HCT116 (cell line): Measurements from ENCODE around the gene ACSS1. TPM values are rescaled to one million over a fixed set of nuclear protein-coding genes. Genes with fewer than 3 reads are reported as not detected.

ENCODE experiments used
- ATAC-seq: fragments of 200-7000 bp; cut with Tn5 transposase; 2 replicates; pipeline ENCODE4 v1.9.1; 2020; ENCODE audit warnings: mild to moderate bottlenecking, moderate library complexity
- BruUV-seq: library from RNA; stranded (reverse); fragments of 400-500 nt; replicated peaks from 2 replicates; lab custom pipeline; 2021; lab: Mats Ljungman, UMichigan
- CTCF ChIA-PET: fragments of 300-600 bp; sonication (Branson Sonifier 250); formaldehyde crosslinking; loops from one replicate; lab custom pipeline; 2021; ENCODE audit warnings: antibody characterized with exemption; lab: Charles Lee
- POLR2A ChIA-PET: fragments of 300-600, 350-600 bp; sonication (Branson Sonifier 250); formaldehyde crosslinking; loops from one replicate; lab custom pipeline; 2021; ENCODE audit warnings: antibody characterized with exemption; lab: Charles Lee
- RAD21 ChIA-PET, 2 experiments: fragments of 300-600 bp; sonication (Branson Sonifier 250); formaldehyde crosslinking; loops; one replicate each; lab custom pipeline; 2023; ENCODE audit warnings: low total read pairs in 2 of 2; ENCODE audit not compliant: uncharacterized antibody in 2 of 2, unreplicated experiment in 2 of 2, low non-redundant PET in 1 of 2; lab: Charles Lee
- DNase-seq: peaks from one replicate; pipeline ENCODE4 v3.0.0-alpha.2; 2010; ENCODE audit warnings: low read depth, low spot score
- H2AFZ ChIP-seq: fragments of 200-600 bp; shearing (Covaris generic), sonication (generic); 2 replicates; pipeline ENCODE4 v1.6.1; 2017; ENCODE audit warnings: low read depth, mixed run types, mixed read lengths, antibody characterized with exemption, low read length; ENCODE audit not compliant: poor library complexity, severe bottlenecking
- H3K27ac ChIP-seq: 2 replicates; pipeline ENCODE4 v1.5.1; 2012; ENCODE audit warnings: low read depth, low read length
- H3K27me3 ChIP-seq: fragments of 200-600 bp; sonication (generic); 2 replicates; pipeline ENCODE4 v1.6.1; 2016; ENCODE audit warnings: mixed run types, low read length, mixed read lengths; ENCODE audit not compliant: insufficient read depth
- H3K36me3 ChIP-seq, 2 experiments: fragments of 200-500 bp in 1 of 2; fragments of 200-600 bp in 1 of 2; sonication (Bioruptor generic) in 1 of 2; sonication (generic) in 1 of 2; 2 replicates each; pipeline versions ENCODE4 v1.5.1 to v1.6.1; 2014 to 2016; ENCODE audit warnings: low read length in 2 of 2, inconsistent platforms in 1 of 2, mixed read lengths in 1 of 2, mixed run types in 1 of 2; ENCODE audit not compliant: insufficient read depth in 2 of 2, control insufficient read depth in 1 of 2
- H3K4me1 ChIP-seq, 2 experiments: fragments of 200-600 bp in 1 of 2; sonication (generic) in 1 of 2; 2 replicates each; pipeline versions ENCODE4 v1.5.1 to v1.6.1; 2012 to 2017; ENCODE audit warnings: low read length in 2 of 2, inconsistent platforms in 1 of 2, mild to moderate bottlenecking in 1 of 2, mixed read lengths in 1 of 2, mixed run types in 1 of 2, moderate library complexity in 1 of 2; ENCODE audit not compliant: insufficient read depth in 2 of 2, control insufficient read depth in 1 of 2
- H3K4me2 ChIP-seq: fragments of 200-600 bp; sonication (generic); 2 replicates; pipeline ENCODE4 v1.6.1; 2017; ENCODE audit warnings: mixed run types, low read length, mixed read lengths
- H3K4me3 ChIP-seq, 2 experiments: fragments of 200-600 bp in 1 of 2; sonication (generic) in 1 of 2; replicated peaks in 1 of 2; 2 replicates each; pipeline ENCODE4 v1.5.1; 2011 to 2016; ENCODE audit warnings: low read length in 2 of 2, control low read depth in 1 of 2, low read depth in 1 of 2, mild to moderate bottlenecking in 1 of 2, mixed read lengths in 1 of 2, mixed run types in 1 of 2
- H3K79me2 ChIP-seq: fragments of 200-600 bp; sonication (generic); 2 replicates; pipeline ENCODE4 v1.6.1; 2017; ENCODE audit warnings: mild to moderate bottlenecking, mixed run types, low read length, moderate library complexity, mixed read lengths; ENCODE audit not compliant: insufficient read depth
- H3K9ac ChIP-seq: fragments of 200-600 bp; sonication (generic); 2 replicates; pipeline ENCODE4 v1.6.1; 2016; ENCODE audit warnings: low read length, mixed read lengths
- H3K9me2 ChIP-seq: fragments of 200-600 bp; sonication (generic), shearing (Covaris generic); 2 replicates; pipeline ENCODE4 v1.6.1; 2017; ENCODE audit warnings: mixed run types, mild to moderate bottlenecking, moderate library complexity; ENCODE audit not compliant: insufficient read depth
- H3K9me3 ChIP-seq, 2 experiments: fragments of 200-500 bp in 1 of 2; fragments of 200-600 bp in 1 of 2; sonication (Bioruptor generic) in 1 of 2; sonication (generic) in 1 of 2; 2 replicates each; pipeline ENCODE4 v1.6.1; 2014 to 2017; ENCODE audit warnings: low read length in 2 of 2, mixed read lengths in 2 of 2, inconsistent platforms in 1 of 2, low read depth in 1 of 2, mild to moderate bottlenecking in 1 of 2, mixed run types in 1 of 2, moderate library complexity in 1 of 2; ENCODE audit not compliant: control insufficient read depth in 1 of 2, insufficient read depth in 1 of 2
- H4K20me1 ChIP-seq: fragments of 200-600 bp; sonication (generic), shearing (Covaris generic); 2 replicates; pipeline ENCODE4 v1.6.1; 2017; ENCODE audit warnings: mixed run types, mild to moderate bottlenecking, moderate library complexity; ENCODE audit not compliant: insufficient read depth
- ATF3 ChIP-seq: IDR thresholded peaks from 2 replicates; pipeline ENCODE4 v1.6.1; 2012
- EGR1 ChIP-seq: IDR thresholded peaks from 2 replicates; pipeline ENCODE4 v1.6.1; 2012; ENCODE audit warnings: low read depth
- ELF1 ChIP-seq: IDR thresholded peaks from 2 replicates; pipeline ENCODE4 v1.6.1; 2012; ENCODE audit warnings: low read depth, borderline replicate concordance
- EZH2phosphoT487 ChIP-seq: fragments of 200-600 bp; IDR thresholded peaks from 2 replicates; pipeline ENCODE4 v1.6.1; 2018; ENCODE audit warnings: antibody characterized with exemption, borderline replicate concordance
- FOSL1 ChIP-seq: IDR thresholded peaks from 2 replicates; pipeline ENCODE4 v1.6.1; 2012; ENCODE audit warnings: low read depth
- JUND ChIP-seq: IDR thresholded peaks from 2 replicates; pipeline ENCODE4 v1.6.1; 2012
- POLR2AphosphoS5 ChIP-seq: IDR thresholded peaks from 2 replicates; pipeline ENCODE4 v1.6.1; 2011; ENCODE audit warnings: mild to moderate bottlenecking, low read depth, low read length, moderate library complexity
- RAD21 ChIP-seq: IDR thresholded peaks from 2 replicates; pipeline ENCODE4 v1.6.1; 2012; ENCODE audit warnings: low read depth, mild to moderate bottlenecking
- SP1 ChIP-seq: IDR thresholded peaks from 2 replicates; pipeline ENCODE4 v1.6.1; 2012; ENCODE audit warnings: low read depth
- SRF ChIP-seq: IDR thresholded peaks from 2 replicates; pipeline ENCODE4 v1.6.1; 2012; ENCODE audit warnings: low read depth
- ZBTB33 ChIP-seq: IDR thresholded peaks from 2 replicates; pipeline ENCODE4 v1.6.1; 2011; ENCODE audit warnings: mild to moderate bottlenecking, low read length, moderate library complexity; ENCODE audit not compliant: insufficient replicate concordance; ENCODE audit errors: extremely low read depth
- intact Hi-C: fragments of 100-400 bp; cut with micrococcal nuclease; formaldehyde crosslinking; loops from 2 replicates; pipeline ENCODE4 v1.10.0; 2022
- total RNA-seq: library from RNA; stranded (reverse); gene quantifications from one replicate; pipeline ENCODE4 v1.2.1, GENCODE V29; 2021; ENCODE audit not compliant: unreplicated experiment
- TF ChIP-seq, protein P1 (sequence below), 3 experiments: fragments of 200-600 bp in 1 of 3; sonication (generic) in 1 of 3; IDR thresholded peaks in 2 of 3; conservative IDR thresholded peaks in 1 of 3; 2 replicates each; pipeline ENCODE4 v1.5.1; 2012 to 2017; ENCODE audit warnings: low read depth in 2 of 3, low read length in 2 of 3, antibody characterized with exemption in 1 of 3, borderline replicate concordance in 1 of 3, control low read depth in 1 of 3, mild to moderate bottlenecking in 1 of 3, mixed read lengths in 1 of 3, mixed run types in 1 of 3, moderate library complexity in 1 of 3; ENCODE audit not compliant: insufficient read depth in 1 of 3
- TF ChIP-seq, protein P2 (sequence below): IDR thresholded peaks from 2 replicates; pipeline ENCODE4 v1.6.1; 2012; ENCODE audit warnings: low read depth

Gene ACSS1
- total RNA-seq, 1 experiment from 2014 or later, result 0.27 TPM

- TF ChIP-seq, protein P1, sequence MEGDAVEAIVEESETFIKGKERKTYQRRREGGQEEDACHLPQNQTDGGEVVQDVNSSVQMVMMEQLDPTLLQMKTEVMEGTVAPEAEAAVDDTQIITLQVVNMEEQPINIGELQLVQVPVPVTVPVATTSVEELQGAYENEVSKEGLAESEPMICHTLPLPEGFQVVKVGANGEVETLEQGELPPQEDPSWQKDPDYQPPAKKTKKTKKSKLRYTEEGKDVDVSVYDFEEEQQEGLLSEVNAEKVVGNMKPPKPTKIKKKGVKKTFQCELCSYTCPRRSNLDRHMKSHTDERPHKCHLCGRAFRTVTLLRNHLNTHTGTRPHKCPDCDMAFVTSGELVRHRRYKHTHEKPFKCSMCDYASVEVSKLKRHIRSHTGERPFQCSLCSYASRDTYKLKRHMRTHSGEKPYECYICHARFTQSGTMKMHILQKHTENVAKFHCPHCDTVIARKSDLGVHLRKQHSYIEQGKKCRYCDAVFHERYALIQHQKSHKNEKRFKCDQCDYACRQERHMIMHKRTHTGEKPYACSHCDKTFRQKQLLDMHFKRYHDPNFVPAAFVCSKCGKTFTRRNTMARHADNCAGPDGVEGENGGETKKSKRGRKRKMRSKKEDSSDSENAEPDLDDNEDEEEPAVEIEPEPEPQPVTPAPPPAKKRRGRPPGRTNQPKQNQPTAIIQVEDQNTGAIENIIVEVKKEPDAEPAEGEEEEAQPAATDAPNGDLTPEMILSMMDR (IDR thresholded peaks at IDR 0.05 in 2 of 3, conservative IDR thresholded peaks at IDR 0.05 in 1 of 3; ENCODE audit: borderline replicate concordance in 1 of 3, insufficient read depth in 1 of 3, low read depth in 2 of 3, low read length in 2 of 3), result no peak
- no peak for TF ChIP-seq ATF3
- TF ChIP-seq SP1, result no peak
- TF ChIP-seq RAD21, result no peak
- TF ChIP-seq SRF, result no peak
- TF ChIP-seq EZH2phosphoT487, result no peak
- TF ChIP-seq EGR1, result no peak
- no peak for TF ChIP-seq POLR2AphosphoS5
- TF ChIP-seq FOSL1, result no peak
- no peak for TF ChIP-seq ELF1
- no peak for TF ChIP-seq JUND
- TF ChIP-seq, protein P2, sequence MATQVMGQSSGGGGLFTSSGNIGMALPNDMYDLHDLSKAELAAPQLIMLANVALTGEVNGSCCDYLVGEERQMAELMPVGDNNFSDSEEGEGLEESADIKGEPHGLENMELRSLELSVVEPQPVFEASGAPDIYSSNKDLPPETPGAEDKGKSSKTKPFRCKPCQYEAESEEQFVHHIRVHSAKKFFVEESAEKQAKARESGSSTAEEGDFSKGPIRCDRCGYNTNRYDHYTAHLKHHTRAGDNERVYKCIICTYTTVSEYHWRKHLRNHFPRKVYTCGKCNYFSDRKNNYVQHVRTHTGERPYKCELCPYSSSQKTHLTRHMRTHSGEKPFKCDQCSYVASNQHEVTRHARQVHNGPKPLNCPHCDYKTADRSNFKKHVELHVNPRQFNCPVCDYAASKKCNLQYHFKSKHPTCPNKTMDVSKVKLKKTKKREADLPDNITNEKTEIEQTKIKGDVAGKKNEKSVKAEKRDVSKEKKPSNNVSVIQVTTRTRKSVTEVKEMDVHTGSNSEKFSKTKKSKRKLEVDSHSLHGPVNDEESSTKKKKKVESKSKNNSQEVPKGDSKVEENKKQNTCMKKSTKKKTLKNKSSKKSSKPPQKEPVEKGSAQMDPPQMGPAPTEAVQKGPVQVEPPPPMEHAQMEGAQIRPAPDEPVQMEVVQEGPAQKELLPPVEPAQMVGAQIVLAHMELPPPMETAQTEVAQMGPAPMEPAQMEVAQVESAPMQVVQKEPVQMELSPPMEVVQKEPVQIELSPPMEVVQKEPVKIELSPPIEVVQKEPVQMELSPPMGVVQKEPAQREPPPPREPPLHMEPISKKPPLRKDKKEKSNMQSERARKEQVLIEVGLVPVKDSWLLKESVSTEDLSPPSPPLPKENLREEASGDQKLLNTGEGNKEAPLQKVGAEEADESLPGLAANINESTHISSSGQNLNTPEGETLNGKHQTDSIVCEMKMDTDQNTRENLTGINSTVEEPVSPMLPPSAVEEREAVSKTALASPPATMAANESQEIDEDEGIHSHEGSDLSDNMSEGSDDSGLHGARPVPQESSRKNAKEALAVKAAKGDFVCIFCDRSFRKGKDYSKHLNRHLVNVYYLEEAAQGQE, result no peak
- no peak for TF ChIP-seq ZBTB33
- TF ChIP-seq, all 23 proteins: peak for 0
- Histone ChIP-seq H3K27me3 (peaks cover 56% of the 10 kb centered on the region), H3K4me3 (no peak overlapping the region), H2AFZ (no peak overlapping the region), H3K79me2 (no peaks in the 10 kb centered on the region), H3K27ac (no peak overlapping the region), H3K4me1 (no peaks in the 10 kb centered on the region), H3K4me2 (no peak overlapping the region), H3K9me3 (no peaks in the 10 kb centered on the region), H4K20me1 (no peaks in the 10 kb centered on the region), H3K9me2 (no peaks in the 10 kb centered on the region), H3K36me3 (no peaks in the 10 kb centered on the region), H3K9ac (no peak overlapping the region)
- BruUV-seq, result no TSS peak
- intact Hi-C loops, result loop anchor here (10.0 kb wide), 1 partner anchor 331 kb away; the partner anchor contains the start of gene ABHD12
- ChIA-PET POLR2A (no interaction called here), CTCF (interaction anchor here (5.4 kb wide), 1 partner anchor 69 kb away, joined by 31 read pairs; no protein-coding TSS in a partner anchor), RAD21 (no interaction called here)
- DNase-seq (no peak), ATAC-seq (no peak)
These were observed 6.0 kb upstream of the ACSS1 start for GRCh38 chr20:25063981-25064380.
